RWPE1 (cell line): ENCODE results near the gene GNGT2.

ENCODE experiments used
- CTCF ChIA-PET: fragments of 350-600 bp; sonication (Branson Sonifier 250); formaldehyde crosslinking; extraction: SDS; loops from one replicate; lab custom pipeline; 2021; lab: Yijun Ruan, JAX
- POLR2A ChIA-PET: fragments of 400-600 bp; formaldehyde crosslinking; extraction: SDS; loops from one replicate; lab custom pipeline; 2020; ENCODE audit warnings: antibody characterized with exemption; ENCODE audit not compliant: low non-redundant PET; lab: Yijun Ruan, JAX
- DNase-seq: peaks from one replicate; pipeline ENCODE4 v3.0.0; 2012; ENCODE audit warnings: low spot score
- H3K27ac ChIP-seq: fragments of 450-650 bp; 2 replicates; pipeline ENCODE4 v1.5.1; 2017
- CTCF ChIP-seq: fragments of 450-650 bp; conservative IDR thresholded peaks from 2 replicates; pipeline ENCODE4 v1.5.1; 2017; ENCODE audit warnings: low read depth, mild to moderate bottlenecking

Gene GNGT2

GRCh38 chr17:49249890-49250522 lies 39.6 kb upstream of the GNGT2 start:
- ChIA-PET CTCF (no interaction called here), POLR2A (interaction anchor here (0.5 kb wide), 1 partner anchor 8 kb away, joined by 4 read pairs; no protein-coding TSS in a partner anchor)
- no peak for TF ChIP-seq CTCF
- no peak overlapping the region for H3K27ac ChIP-seq
- no peak for DNase-seq

- TF ChIP-seq CTCF: no peak
- CTCF ChIA-PET: interaction anchor here (0.8 kb wide), 1 partner anchor 42 kb away, joined by 3 read pairs; no protein-coding TSS in a partner anchor
- POLR2A ChIA-PET: interaction anchor here (0.5 kb wide), 1 partner anchor 9 kb away, joined by 4 read pairs; no protein-coding TSS in a partner anchor
- no peak for DNase-seq
- H3K27ac ChIP-seq: peak overlapping the region; percentile 22; the same call in 1 of the 2 replicates
Observed at GRCh38 chr17:49249292-49249794, 39.0 kb upstream of the GNGT2 start.

GRCh38 chr17:49247944-49248343 lies 37.6 kb upstream of the GNGT2 start:
- ChIA-PET POLR2A (interaction anchor here (0.6 kb wide), 2 partner anchors 148 to 300 kb away, joined by 3 read pairs; no protein-coding TSS in a partner anchor), CTCF (interaction anchor here (1.2 kb wide), 1 partner anchor 9 kb away, joined by 7 read pairs; no protein-coding TSS in a partner anchor)
- TF ChIP-seq CTCF: no peak
- H3K27ac ChIP-seq: no peak overlapping the region
- DNase-seq: no peak

- TF ChIP-seq CTCF: no peak
- no peak overlapping the region for H3K27ac ChIP-seq
- CTCF ChIA-PET: no interaction called here
- POLR2A ChIA-PET: no interaction called here
- no peak for DNase-seq
Observed at GRCh38 chr17:49244839-49245238, 34.5 kb upstream of the GNGT2 start.

GRCh38 chr17:49242813-49243212 lies 32.4 kb upstream of the GNGT2 start:
- DNase-seq: no peak
- no peak overlapping the region for H3K27ac ChIP-seq
- TF ChIP-seq CTCF: no peak
- CTCF ChIA-PET: no interaction called here
- POLR2A ChIA-PET: no interaction called here

GRCh38 chr17:49241692-49242397 lies 31.5 kb upstream of the GNGT2 start:
- POLR2A ChIA-PET: no interaction called here
- CTCF ChIA-PET: interaction anchor here (0.7 kb wide), 1 partner anchor 194 kb away, joined by 5 read pairs; no protein-coding TSS in a partner anchor
- no peak for TF ChIP-seq CTCF
- no peak overlapping the region for H3K27ac ChIP-seq
- no peak for DNase-seq
